ENCODE measurements around the gene NEU4. TPM values are rescaled to one million over a fixed set of nuclear protein-coding genes. Genes with fewer than 3 reads are reported as not detected.

The NEU4 gene
- total and polyA plus RNA-seq, 2 of the 4 experiments (the other 2 are of a cell fraction), result not detected

- Histone ChIP-seq H2AK9ac (replicated peaks; ENCODE audit: low read depth, low read length, poor library complexity) (no peak overlapping the region), H3K14ac (replicated peaks; ENCODE audit: low read depth, low read length) (no peak overlapping the region), H4K91ac (ENCODE audit: insufficient read depth, low read depth, low read length) (no peak overlapping the region), H3K79me1 (ENCODE audit: low read depth in 1 of 2, low read length in 2 of 2) (no peaks in the 10 kb centered on the region), H3K36me3 (ENCODE audit: control insufficient read depth, insufficient read depth, low read length) (no peaks in the 10 kb centered on the region), H2BK15ac (ENCODE audit: low read depth, low read length) (no peak overlapping the region), H3K9ac (ENCODE audit: low read depth, low read length) (no peak overlapping the region), H3K27me3 (ENCODE audit: control insufficient read depth, insufficient read depth, low read length) (peaks cover 2% of the 10 kb centered on the region; the same call in 1 of the 2 replicates), H2AFZ (replicated peaks; ENCODE audit: low read length, poor library complexity) (no peak overlapping the region), H2BK20ac (ENCODE audit: low read depth, low read length) (no peak overlapping the region), H3K4ac (ENCODE audit: low read depth, low read length) (no peak overlapping the region), H2AK5ac (ENCODE audit: low read depth, low read length) (no peak overlapping the region), H2BK5ac (ENCODE audit: low read depth, low read length, poor library complexity, severe bottlenecking) (no peak overlapping the region), H4K20me1 (ENCODE audit: insufficient read depth, low read length) (no peaks in the 10 kb centered on the region), H4K5ac (ENCODE audit: low read depth, low read length) (no peak overlapping the region), H3K18ac (ENCODE audit: low read depth, low read length) (no peak overlapping the region), H2BK120ac (ENCODE audit: low read depth, low read length) (no peak overlapping the region), H3K56ac (ENCODE audit: extremely low read depth, insufficient read depth, low read length) (no peak overlapping the region), H3K9me1 (ENCODE audit: insufficient read depth, low read length) (no peaks in the 10 kb centered on the region), H3K4me1 (ENCODE audit: control insufficient read depth, insufficient read depth, low read length) (peaks cover 3% of the 10 kb centered on the region), H3K23ac (ENCODE audit: low read depth, low read length) (no peak overlapping the region), H3K4me2 (ENCODE audit: low read depth, low read length) (no peak overlapping the region), H3K27ac (ENCODE audit: insufficient read depth, low read length) (no peak overlapping the region), H4K8ac (ENCODE audit: low read depth in 2 of 2, low read length in 2 of 2) (no peak overlapping the region), H3K9me3 (ENCODE audit: control insufficient read depth, insufficient read depth, low read length) (no peaks in the 10 kb centered on the region), H3K4me3 (ENCODE audit: insufficient read depth, low read depth, low read length) (no peak overlapping the region)
- no peak for DNase-seq
- ChIA-PET CTCF (no interaction called here), POLR2A (ENCODE audit: unreplicated experiment) (no interaction called here)
- in situ Hi-C loops (cut with MboI; ENCODE audit: low sequenced_read_pairs), result no loop called here
- no peak for ATAC-seq (ENCODE audit: low read depth)
- dilution Hi-C loops (cut with HindIII; ENCODE audit: low sequenced_read_pairs, unreplicated experiment), result no loop called here
- 83% methylated on average over 2 of the region's 20 CpGs; no CpG with 5 or more reads in 1 of the 2 experiments for WGBS, 2 experiments (ENCODE audit: extremely low coverage in 2 of 2, insufficient read length in 1 of 2)
- TF ChIP-seq RAD21 (IDR thresholded peaks at IDR 0.05; ENCODE audit: low read length), result no peak
- no peak for TF ChIP-seq MAZ (IDR thresholded peaks at IDR 0.05; ENCODE audit: borderline replicate concordance, low read depth, low read length)
- TF ChIP-seq BHLHE40 (IDR thresholded peaks at IDR 0.05; ENCODE audit: low read depth, low read length), result no peak
- TF ChIP-seq USF2 (IDR thresholded peaks at IDR 0.05; ENCODE audit: low read depth, low read length), result no peak
- intact Hi-C loops (cut with micrococcal nuclease), result no loop called here
- no TSS peak for BruUV-seq (replicated peaks)
Observed at GRCh38 chr2:241855888-241856422, 47.0 kb downstream of the NEU4 start.
